T-helper 1 cell treated with Interleukin-12 subunit alpha and Interleukin-12 subunit beta and Interleukin-4 antibody, amounts not matched to agents 30 ng/mL and 1 ng/mL, for 36 hours (primary cell): ENCODE measurements around the gene HLA-DRB1. TPM values are rescaled to one million over a fixed set of nuclear protein-coding genes. Genes with fewer than 3 reads are reported as not detected.
"Not testable (repeated sequence)": the region's sequence is repeated elsewhere in the genome, so short reads cannot be mapped to it uniquely, and the experiment has no call there.

Experiments
- intact Hi-C: fragments of 100-400 bp; cut with micrococcal nuclease; formaldehyde crosslinking; loops from one replicate; pipeline ENCODE4 v1.15.1; 2024
- total RNA-seq: library from RNA; stranded (reverse); gene quantifications from 2 replicates; pipeline ENCODE4 v1.2.3, GENCODE V29; 2022

The HLA-DRB1 gene
- total RNA-seq, 1 donor from 2014 or later, result 173 TPM

DNA sequence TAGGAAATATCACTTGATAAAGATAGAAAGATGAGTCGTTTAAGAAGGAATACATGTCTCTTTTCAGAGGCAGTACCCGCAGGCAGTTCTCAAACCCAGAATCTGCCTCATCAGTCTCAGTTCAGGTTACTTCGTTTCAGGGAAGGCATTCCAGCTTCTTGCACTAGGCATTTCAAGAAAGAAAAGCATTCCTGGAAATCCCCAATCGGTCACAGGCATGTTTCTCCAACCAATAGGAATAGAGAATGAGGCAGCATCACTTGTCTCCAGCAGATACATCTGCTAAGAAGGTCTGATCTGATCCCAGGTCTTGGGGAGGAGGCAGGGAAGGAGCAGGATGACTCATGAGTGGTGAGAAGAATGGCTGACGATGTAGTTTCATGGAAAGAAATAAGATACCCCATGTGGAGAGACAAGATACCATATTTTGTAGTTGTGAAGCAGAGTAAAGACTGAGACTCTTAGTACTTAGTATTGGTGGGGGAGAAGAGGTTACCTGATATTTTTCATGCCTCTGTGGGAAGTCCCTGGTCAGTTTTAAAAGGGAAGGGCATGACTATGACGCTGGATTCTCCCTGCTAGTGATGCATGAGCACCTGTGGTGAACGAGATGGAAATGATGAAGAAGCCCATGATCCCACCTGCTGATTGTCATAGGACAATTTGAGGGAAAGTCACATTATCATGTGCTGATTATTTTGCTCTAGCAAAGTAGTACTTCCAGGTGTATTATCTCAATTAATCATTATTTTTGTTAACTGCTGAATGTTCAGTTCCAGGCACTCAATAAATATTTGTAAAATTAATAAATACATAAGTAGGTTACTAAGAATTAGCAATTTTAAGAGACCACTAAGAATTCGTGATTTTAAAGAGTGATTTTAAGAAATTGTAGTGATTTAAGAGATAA, 20.3 kb upstream of the HLA-DRB1 start:
- intact Hi-C loops, result loop anchor here (1.0 to 2.0 kb wide), 3 partner anchors 13 to 75 kb away; no protein-coding TSS in a partner anchor

DNA sequence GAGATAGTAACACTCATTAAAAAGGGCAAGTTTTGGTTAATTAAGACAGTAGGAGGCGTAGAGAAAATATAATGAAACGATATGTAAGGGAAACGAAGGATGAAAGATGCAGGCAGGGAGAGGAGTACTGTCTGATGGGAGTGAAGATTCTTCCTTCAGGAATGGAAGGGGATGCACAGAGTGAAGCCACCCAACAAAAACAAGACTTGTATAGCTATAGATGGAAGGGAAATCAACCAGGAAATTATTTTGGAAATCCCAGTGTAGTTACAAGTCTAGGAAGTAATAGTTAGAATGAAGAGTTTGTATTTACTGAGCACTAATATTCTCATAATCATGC, 19.7 kb upstream of the HLA-DRB1 start:
- intact Hi-C loops, result no loop called here

GRCh38 chr6:32608362-32608761, 18.7 kb upstream of the HLA-DRB1 start:
- intact Hi-C loops, result no loop called here

DNA sequence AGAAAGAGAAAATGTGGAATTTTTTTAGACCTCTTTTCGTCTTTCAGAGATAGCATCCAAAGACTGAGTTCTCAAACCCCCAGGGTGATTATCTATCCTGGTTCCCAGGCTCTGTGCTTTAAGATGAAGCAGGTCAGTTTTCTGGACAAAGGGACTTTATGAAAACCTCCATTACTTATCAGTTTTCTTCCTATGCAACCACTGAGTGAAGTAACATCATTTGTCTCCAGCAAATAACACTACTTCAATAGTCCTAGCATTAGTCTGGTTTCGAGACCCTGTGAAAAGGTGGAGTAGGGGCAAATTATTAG, 18.3 kb upstream of the HLA-DRB1 start:
- intact Hi-C loops, result no loop called here

DNA sequence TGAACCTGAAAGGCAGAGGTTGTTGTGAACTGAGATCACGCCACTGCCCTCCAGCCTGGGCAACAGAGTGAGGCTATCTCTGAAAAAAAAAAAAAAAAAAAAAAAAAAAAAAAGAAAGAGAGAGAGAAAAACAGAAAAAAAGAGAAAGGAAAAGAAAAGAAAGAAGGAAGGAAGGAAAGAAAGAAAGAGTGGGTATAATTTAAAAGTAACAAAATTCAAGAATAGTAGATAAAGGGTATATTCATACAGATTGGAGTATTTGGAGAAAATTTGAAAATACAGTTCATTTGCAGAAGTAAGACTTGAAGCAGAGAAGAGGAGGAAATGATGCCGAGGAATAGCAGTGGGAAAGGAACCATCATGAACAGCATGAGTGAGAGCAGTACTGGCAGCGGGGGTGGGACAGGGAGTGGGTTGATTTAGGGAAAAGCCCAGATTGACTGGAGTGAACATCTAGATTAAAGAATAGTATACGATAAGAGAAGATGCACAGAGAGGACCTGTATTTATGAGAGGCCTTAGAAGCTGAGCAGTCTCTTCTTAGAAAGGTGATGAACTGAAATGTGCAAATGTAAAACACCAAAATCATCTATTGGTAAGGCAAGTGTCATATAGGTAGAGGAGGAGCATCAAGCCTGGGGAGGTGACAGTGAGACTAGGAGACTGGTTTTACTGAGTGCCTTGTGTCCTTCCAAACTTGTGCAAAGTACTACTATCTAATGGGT, 17.8 kb upstream of the HLA-DRB1 start:
- intact Hi-C loops, result no loop called here

DNA sequence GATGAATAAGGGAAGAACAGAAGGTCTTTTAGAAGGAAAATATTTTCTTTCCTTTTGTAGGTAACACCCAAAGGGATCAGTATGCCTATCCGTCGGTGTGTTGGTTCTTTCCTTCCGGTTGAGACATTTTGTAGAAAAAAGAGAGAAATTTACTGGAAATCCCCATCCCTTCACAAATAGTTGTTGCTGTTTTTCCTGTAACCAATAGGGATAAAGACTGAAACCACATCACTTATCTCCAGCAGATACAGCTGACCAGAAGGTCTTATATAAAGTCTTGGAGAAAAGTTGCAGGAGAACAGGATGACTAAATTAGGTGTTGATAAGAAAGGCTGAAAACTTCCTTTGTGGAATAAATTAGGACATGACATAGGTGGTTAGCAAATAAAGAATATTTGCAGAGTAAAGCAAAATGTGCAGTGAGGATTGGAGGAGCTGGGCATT, 14.8 kb upstream of the HLA-DRB1 start:
- intact Hi-C loops, result loop anchor here (1.0 kb wide), 1 partner anchor 19 kb away; no protein-coding TSS in a partner anchor

GRCh38 chr6:32603888-32604287, 14.2 kb upstream of the HLA-DRB1 start:
- intact Hi-C loops, result loop anchor here (1.0 kb wide), 1 partner anchor 19 kb away; no protein-coding TSS in a partner anchor

DNA sequence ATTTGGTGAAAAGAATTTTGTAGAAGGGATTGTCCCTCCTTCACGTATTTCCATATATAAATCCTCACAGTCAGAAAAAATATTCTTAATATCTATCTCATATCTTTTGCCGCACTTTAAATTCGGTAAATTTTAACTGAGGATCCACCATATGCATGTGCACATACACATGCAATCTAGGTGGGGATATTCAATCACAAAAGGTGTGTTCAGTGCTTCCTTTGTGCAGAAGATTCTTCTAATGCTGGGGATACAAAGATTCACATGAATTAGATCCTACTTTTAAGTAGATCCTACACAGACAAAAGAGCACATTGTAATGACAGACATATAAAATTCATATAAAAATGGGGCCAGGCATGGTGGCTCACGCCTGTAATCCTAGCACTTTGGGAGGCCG, 13.6 kb upstream of the HLA-DRB1 start:
- intact Hi-C loops, result no loop called here

GRCh38 chr6:32602383-32602782, 12.7 kb upstream of the HLA-DRB1 start:
- intact Hi-C loops, result no loop called here

GRCh38 chr6:32597024-32597423, 7.4 kb upstream of the HLA-DRB1 start:
- intact Hi-C loops, result no loop called here

DNA sequence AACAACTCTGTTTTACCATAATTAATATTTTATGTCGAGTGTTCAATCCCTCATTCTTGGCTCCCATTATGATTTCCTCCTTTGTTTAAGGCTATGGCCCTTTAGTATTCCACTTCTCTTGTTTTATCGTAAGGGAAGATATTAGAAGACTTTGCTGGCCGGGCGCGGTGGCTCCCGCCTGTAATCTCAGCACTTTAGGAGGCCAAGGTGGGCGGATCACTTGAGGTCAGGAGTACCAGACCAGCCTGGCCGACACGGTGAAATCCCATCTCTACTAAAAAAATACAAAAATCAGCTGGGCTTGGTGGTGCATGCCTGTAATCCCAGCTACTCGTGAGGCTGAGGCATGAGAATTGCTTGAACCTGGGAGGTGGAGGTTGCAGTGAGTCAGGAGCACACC, 1.1 kb upstream of the HLA-DRB1 start:
- intact Hi-C loops, result not testable (repeated sequence)

- intact Hi-C loops, result no loop called here
Measured at GRCh38 chr6:32588156-32588555, 1.5 kb downstream of the HLA-DRB1 start.

DNA sequence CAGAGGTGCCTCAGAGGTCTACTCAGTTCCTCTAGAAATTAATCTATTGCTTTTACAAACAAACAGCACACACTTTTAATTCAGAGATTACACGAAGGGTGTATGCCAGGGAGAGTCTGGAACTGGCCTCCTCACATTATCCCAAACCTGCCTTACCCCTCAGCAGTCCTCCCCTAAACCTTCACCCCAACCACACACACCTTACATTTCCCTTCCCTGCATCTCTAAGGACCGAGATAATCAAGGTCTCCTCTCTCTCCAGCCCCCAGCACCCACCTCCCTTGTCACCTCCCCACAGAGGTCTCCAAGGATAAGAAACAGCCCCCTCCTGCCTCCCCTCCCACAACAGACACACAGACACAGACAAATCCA, 6.1 kb downstream of the HLA-DRB1 start:
- intact Hi-C loops, result no loop called here

- intact Hi-C loops, result no loop called here
Measured at GRCh38 chr6:32581315-32582095, 8.1 kb downstream of the HLA-DRB1 start.

- intact Hi-C loops, result no loop called here
Measured at GRCh38 chr6:32580593-32580992, 9.1 kb downstream of the HLA-DRB1 start.

GRCh38 chr6:32578962-32579361, 10.7 kb downstream of the HLA-DRB1 start:
- intact Hi-C loops, result no loop called here

DNA sequence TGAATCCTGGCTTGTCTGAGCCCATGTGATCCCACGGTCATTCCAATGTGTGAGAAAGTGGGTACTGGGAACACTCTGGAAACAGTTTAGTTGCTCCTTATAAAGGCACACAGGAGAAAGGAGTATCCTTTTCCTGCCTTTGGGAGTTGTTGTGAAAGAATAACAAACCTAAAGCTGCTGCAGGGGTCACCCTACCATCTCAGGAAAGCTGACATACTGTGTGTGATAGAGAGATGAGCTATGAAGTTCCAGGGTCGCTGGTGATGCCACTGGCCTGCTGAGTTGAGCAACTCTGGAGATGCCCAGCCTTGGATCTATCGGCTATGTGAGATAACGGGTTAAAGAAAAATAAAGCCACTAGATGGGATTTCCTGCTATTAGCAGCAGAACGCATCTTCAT, 12.2 kb downstream of the HLA-DRB1 start:
- intact Hi-C loops, result not testable (repeated sequence)

- intact Hi-C loops, result no loop called here
Measured at GRCh38 chr6:32576250-32576649, 13.4 kb downstream of the HLA-DRB1 start.

GRCh38 chr6:32570363-32570905, 19.2 kb downstream of the HLA-DRB1 start:
- intact Hi-C loops, result loop anchor here (1.0 kb wide), 1 partner anchor 89 kb away; no protein-coding TSS in a partner anchor

DNA sequence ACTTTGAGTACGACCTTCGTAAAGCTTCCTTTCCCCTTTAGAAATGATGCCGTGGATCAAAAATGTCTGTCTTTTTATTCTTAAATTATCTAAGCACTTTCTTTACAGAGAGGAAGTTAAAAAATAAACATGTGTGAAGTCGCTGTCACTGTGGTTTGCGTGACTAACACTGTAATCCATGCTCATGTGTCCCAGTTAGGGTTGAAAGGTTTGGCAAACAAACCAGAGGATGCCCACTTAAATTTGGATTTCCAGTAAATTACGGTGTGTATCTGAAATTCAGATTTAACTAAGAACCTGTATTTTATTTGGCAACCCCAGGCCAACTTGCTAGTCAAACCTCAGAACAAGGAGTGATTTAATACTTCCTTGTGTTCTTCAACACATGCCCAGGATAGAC, 21.1 kb downstream of the HLA-DRB1 start:
- intact Hi-C loops, result no loop called here

DNA sequence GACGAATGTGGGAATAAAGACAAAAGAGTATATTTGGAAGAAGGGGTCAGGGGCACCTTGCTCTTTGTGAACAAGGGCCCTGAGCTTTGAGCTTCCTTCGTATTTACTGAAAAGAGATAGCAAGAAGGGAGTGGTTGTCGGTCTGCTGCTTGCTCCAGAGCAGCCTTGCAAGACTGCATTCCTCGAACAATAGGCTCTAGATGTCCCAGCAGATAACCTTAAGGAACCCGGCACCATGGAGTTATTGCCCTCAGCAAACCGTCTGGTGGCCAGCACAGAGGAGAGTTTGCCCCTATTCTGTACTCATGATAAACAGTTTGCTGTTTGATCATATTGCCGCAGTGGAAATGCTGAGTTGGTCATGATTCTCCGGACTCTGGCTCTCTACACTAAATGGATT, 22.7 kb downstream of the HLA-DRB1 start:
- intact Hi-C loops, result loop anchor here (1.0 kb wide), 1 partner anchor 88 kb away; no protein-coding TSS in a partner anchor
